HepG2 (cell line): ENCODE results near the gene FKBP5. TPM values are rescaled to one million over a fixed set of nuclear protein-coding genes. Genes with fewer than 3 reads are reported as not detected.

Experiments used
- AHDC1 ChIP-seq: sonication (generic); formaldehyde crosslinking; IDR thresholded peaks from 2 replicates; pipeline ENCODE4 v1.5.1; 2020; ENCODE audit warnings: mild to moderate bottlenecking, missing genetic modification reagents, borderline replicate concordance
- BCL3 ChIP-seq: sonication (generic); formaldehyde crosslinking; IDR thresholded peaks from 2 replicates; pipeline ENCODE4 v1.5.1; 2020; ENCODE audit warnings: mild to moderate bottlenecking, missing genetic modification reagents, moderate library complexity
- CBX1 ChIP-seq: IDR thresholded peaks from one replicate; pipeline ENCODE4 v1.6.1; 2016; ENCODE audit warnings: antibody characterized with exemption, low read depth
- CTCF ChIP-seq: sonication (generic); formaldehyde crosslinking; IDR thresholded peaks from 2 replicates; pipeline ENCODE4 v1.5.0; 2020; ENCODE audit warnings: mild to moderate bottlenecking, missing genetic modification reagents, moderate library complexity
- E2F2 ChIP-seq: sonication (generic); formaldehyde crosslinking; IDR thresholded peaks from 2 replicates; pipeline ENCODE4 v1.4.0; 2020; ENCODE audit warnings: missing genetic modification reagents, borderline replicate concordance
- HOXA7 ChIP-seq: sonication (generic); formaldehyde crosslinking; IDR thresholded peaks from 2 replicates; pipeline ENCODE4 v1.8.1; 2022; ENCODE audit warnings: mild to moderate bottlenecking, missing genetic modification reagents, moderate library complexity
- NFE2L1 ChIP-seq: sonication (generic); formaldehyde crosslinking; IDR thresholded peaks from 2 replicates; pipeline ENCODE4 v1.4.0; 2020; ENCODE audit warnings: missing genetic modification reagents, mild to moderate bottlenecking, borderline replicate concordance
- NKX3-1 ChIP-seq: sonication (generic); formaldehyde crosslinking; IDR thresholded peaks from 2 replicates; pipeline ENCODE4 v1.5.0; 2020; ENCODE audit warnings: missing genetic modification reagents
- PAX8 ChIP-seq: sonication (generic); formaldehyde crosslinking; IDR thresholded peaks from 2 replicates; pipeline ENCODE4 v1.8.0; 2022; ENCODE audit warnings: mild to moderate bottlenecking, missing genetic modification reagents, borderline replicate concordance
- SMYD3 ChIP-seq: sonication (generic); formaldehyde crosslinking; IDR thresholded peaks from 2 replicates; pipeline ENCODE4 v1.8.1; 2023; ENCODE audit warnings: mild to moderate bottlenecking, missing genetic modification reagents
- ZKSCAN8 ChIP-seq: IDR thresholded peaks from 2 replicates; pipeline ENCODE4 v1.6.1; 2016; ENCODE audit warnings: borderline replicate concordance, missing genetic modification reagents, missing compliant biosample characterization
- ZNF260 ChIP-seq: sonication (generic); formaldehyde crosslinking; IDR thresholded peaks from 2 replicates; pipeline ENCODE4 v1.4.0; 2020; ENCODE audit warnings: missing genetic modification reagents, low read depth, mild to moderate bottlenecking, borderline replicate concordance
- ZNF331 ChIP-seq: sonication (generic); formaldehyde crosslinking; IDR thresholded peaks from 2 replicates; pipeline ENCODE4 v1.4.0; 2020; ENCODE audit warnings: missing genetic modification reagents
- ZNF501 ChIP-seq: sonication (generic); formaldehyde crosslinking; IDR thresholded peaks from 2 replicates; pipeline ENCODE4 v1.5.1; 2020; ENCODE audit warnings: mild to moderate bottlenecking, moderate library complexity, missing genetic modification reagents
- ZNF629 ChIP-seq: sonication (generic); formaldehyde crosslinking; conservative IDR thresholded peaks from 2 replicates; pipeline ENCODE4 v1.5.0; 2020; ENCODE audit warnings: missing genetic modification reagents
- ZNF749 ChIP-seq: sonication (generic); formaldehyde crosslinking; IDR thresholded peaks from 2 replicates; pipeline ENCODE4 v1.8.0; 2022; ENCODE audit warnings: mild to moderate bottlenecking, missing genetic modification reagents, moderate library complexity, borderline replicate concordance
- polyA plus RNA-seq, 8 experiments: library from polyadenylated mRNA; depleted of rRNA in 3 of 8; stranded (reverse) in 7 of 8; unstranded in 1 of 8; fragments of >200 nt; fragmentation: Illumina TruSeq in 4 of 8; extraction: Trizol in 4 of 8; gene quantifications; 2 replicates each; pipeline versions ENCODE4 v1.2.1 to v1.2.3, GENCODE V29; 2011 to 2016; ENCODE audit warnings: low read depth in 4 of 8, missing spikeins in 1 of 8, mixed read lengths in 1 of 8; ENCODE audit not compliant: insufficient read depth in 1 of 8
- total RNA-seq, 5 experiments: library from RNA; depleted of rRNA; stranded (reverse); fragments of >200 nt; fragmentation: Illumina TruSeq; extraction: Trizol; gene quantifications; 2 replicates each; pipeline ENCODE4 v1.2.3, GENCODE V29; 2016; ENCODE audit warnings: low read depth in 1 of 5
- TF ChIP-seq, protein P1 (sequence below): sonication (generic); formaldehyde crosslinking; IDR thresholded peaks from 2 replicates; pipeline ENCODE4 v1.4.0; 2020; ENCODE audit warnings: missing genetic modification reagents, mild to moderate bottlenecking, borderline replicate concordance

FKBP5 gene
- total and polyA plus RNA-seq, 2 of the 13 experiments (the other 11 are each of a cell fraction or from before 2014, with no cell fraction given), result 8.0 to 17.4 TPM

GRCh38 chr6:35727935-35728682 lies 39.4 kb upstream of the FKBP5 start (continued):
- TF ChIP-seq AHDC1 (CRISPR knock-in tag) (no peak), BCL3 (CRISPR knock-in tag) (0 out of 2 replicates have a peak, but pooled peaks have one; percentile 60), CTCF (CRISPR knock-in tag) (no peak), NKX3-1 (CRISPR knock-in tag) (peak; percentile 79; the same call in 1 of the 2 replicates), ZNF749 (CRISPR knock-in tag) (peak; percentile 79; the same call in 1 of the 2 replicates), ZNF501 (CRISPR knock-in tag) (peak; percentile 67; the same call in 1 of the 2 replicates), SMYD3 (CRISPR knock-in tag) (peak; percentile 72; the same call in 1 of the 2 replicates), ZNF331 (CRISPR knock-in tag) (peak; percentile 7; the same call in 1 of the 2 replicates), PAX8 (CRISPR knock-in tag) (no peak), HOXA7 (no peak), ZNF260 (CRISPR knock-in tag) (no peak), ZKSCAN8 (0 out of 2 replicates have a peak, but pooled peaks have one; percentile 53), E2F2 (peak; percentile 67; the same call in 1 of the 2 replicates), ZNF629 (CRISPR knock-in tag) (peak; percentile 3; the same call in 1 of the 2 replicates), NFE2L1 (CRISPR knock-in tag) (peak; percentile 24; the same call in 1 of the 2 replicates), CBX1 (no peak)
- TF ChIP-seq, protein P1, sequence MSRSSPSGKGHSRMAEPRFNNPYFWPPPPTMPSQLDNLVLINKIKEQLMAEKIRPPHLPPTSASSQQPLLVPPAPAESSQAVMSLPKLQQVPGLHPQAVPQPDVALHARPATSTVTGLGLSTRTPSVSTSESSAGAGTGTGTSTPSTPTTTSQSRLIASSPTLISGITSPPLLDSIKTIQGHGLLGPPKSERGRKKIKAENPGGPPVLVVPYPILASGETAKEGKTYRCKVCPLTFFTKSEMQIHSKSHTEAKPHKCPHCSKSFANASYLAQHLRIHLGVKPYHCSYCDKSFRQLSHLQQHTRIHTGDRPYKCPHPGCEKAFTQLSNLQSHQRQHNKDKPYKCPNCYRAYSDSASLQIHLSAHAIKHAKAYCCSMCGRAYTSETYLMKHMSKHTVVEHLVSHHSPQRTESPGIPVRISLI (CRISPR knock-in tag), result 0 out of 2 replicates have a peak, but pooled peaks have one; percentile 3
